ENCODE results near the gene RNF123. TPM values are rescaled to one million over a fixed set of nuclear protein-coding genes. Genes with fewer than 3 reads are reported as not detected.

The RNF123 gene
- total and polyA plus RNA-seq, 10 of the 15 experiments (the other 5 are each of a cell fraction or from before 2014, with no cell fraction given), result 4.2 to 31.5 (median 17.6) TPM

DNA sequence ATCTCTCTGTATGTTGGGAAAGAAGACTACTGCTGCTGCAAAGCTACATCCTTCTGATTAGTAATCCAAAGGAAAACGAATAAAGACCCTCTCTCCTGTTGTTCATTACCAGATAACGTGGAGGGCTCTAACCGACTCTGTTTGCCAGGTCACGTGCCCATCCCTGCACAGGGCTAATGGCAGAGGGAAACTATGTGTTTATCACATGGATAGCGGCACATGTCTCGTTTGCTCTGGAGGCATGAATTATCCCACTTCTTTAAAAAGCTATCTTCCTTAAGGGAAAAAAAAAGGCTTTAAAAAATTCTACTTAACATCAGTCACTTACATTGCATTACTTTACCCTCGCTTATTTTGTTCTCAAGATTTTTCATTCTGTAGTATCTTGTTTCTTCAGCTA, 48.1 kb upstream of the RNF123 start:
- Histone ChIP-seq H3K9ac (ENCODE audit: control insufficient read depth, insufficient read depth, low read length) (no peak overlapping the region), H3K79me2 (ENCODE audit: control insufficient read depth, insufficient read depth, low read length) (no peaks in the 10 kb centered on the region), H2AFZ (ENCODE audit: control insufficient read depth, low read depth, low read length) (no peak overlapping the region), H3K4me2 (ENCODE audit: control insufficient read depth, insufficient read depth) (no peak overlapping the region), H3K27me3 (replicated peaks in 1 of 2; ENCODE audit: control insufficient read depth in 2 of 2, insufficient read depth in 2 of 2, low read length in 1 of 2) (no peaks in the 10 kb centered on the region; a peak in 1 of 4 replicates), H3K4me3 (no peak overlapping the region), H4K20me1 (ENCODE audit: control insufficient read depth, insufficient read depth) (no peaks in the 10 kb centered on the region), H3K4me1 (ENCODE audit: control insufficient read depth, insufficient read depth, low read length) (no peaks in the 10 kb centered on the region), H3K27ac (ENCODE audit: control insufficient read depth, insufficient read depth) (no peak overlapping the region), H3K36me3 (ENCODE audit: control insufficient read depth in 2 of 2, insufficient read depth in 2 of 2, low read length in 1 of 2) (no peaks in the 10 kb centered on the region), H3K9me3 (replicated peaks; ENCODE audit: control insufficient read depth, insufficient read depth, low read length) (no peaks in the 10 kb centered on the region)
- ATAC-seq, result no peak
- CTCF ChIA-PET, result interaction anchor here (1.0 kb wide), 1 partner anchor 102 kb away, joined by 3 read pairs; no protein-coding TSS in a partner anchor
- TF ChIP-seq HDAC2 (IDR thresholded peaks at IDR 0.05) (no peak), CEBPB (IDR thresholded peaks at IDR 0.05; ENCODE audit: borderline replicate concordance in 1 of 2, low read depth in 2 of 2, low read length in 2 of 2) (no peak), HCFC1 (IDR thresholded peaks at IDR 0.05; ENCODE audit: low read length) (no peak), SREBF1 (IDR thresholded peaks at IDR 0.05; ENCODE audit: low read length) (no peak), SREBF2 (IDR thresholded peaks at IDR 0.05; ENCODE audit: low read length) (no peak), ATF7 (IDR thresholded peaks at IDR 0.05; ENCODE audit: low read depth) (no peak), MYB (IDR thresholded peaks at IDR 0.05; ENCODE audit: borderline replicate concordance, low read depth, low read length) (no peak), POLR2AphosphoS5 (IDR thresholded peaks at IDR 0.05; ENCODE audit: low read length) (no peak), CHD4 (IDR thresholded peaks at IDR 0.05) (no peak), POLR2AphosphoS2 (IDR thresholded peaks at IDR 0.05; ENCODE audit: low read depth, low read length) (no peak), BCL11A (IDR thresholded peaks at IDR 0.05; ENCODE audit: low read depth, low read length) (no peak), FOXK2 (IDR thresholded peaks at IDR 0.05) (no peak), BACH1 (IDR thresholded peaks at IDR 0.05; ENCODE audit: borderline replicate concordance) (no peak), EP300 (IDR thresholded peaks at IDR 0.05; ENCODE audit: borderline replicate concordance in 1 of 2, control insufficient read depth in 1 of 2, low read depth in 2 of 2, low read length in 2 of 2) (no peak), NRF1 (conservative IDR thresholded peaks at IDR 0.05; ENCODE audit: low read depth, low read length) (no peak), KDM1A (IDR thresholded peaks at IDR 0.05; ENCODE audit: borderline replicate concordance) (no peak), KLF5 (IDR thresholded peaks at IDR 0.05; ENCODE audit: partially characterized antibody) (no peak), NR2C2 (IDR thresholded peaks at IDR 0.05; ENCODE audit: borderline replicate concordance, control insufficient read depth, insufficient read length, low read depth) (no peak)
- TF ChIP-seq, protein P1, sequence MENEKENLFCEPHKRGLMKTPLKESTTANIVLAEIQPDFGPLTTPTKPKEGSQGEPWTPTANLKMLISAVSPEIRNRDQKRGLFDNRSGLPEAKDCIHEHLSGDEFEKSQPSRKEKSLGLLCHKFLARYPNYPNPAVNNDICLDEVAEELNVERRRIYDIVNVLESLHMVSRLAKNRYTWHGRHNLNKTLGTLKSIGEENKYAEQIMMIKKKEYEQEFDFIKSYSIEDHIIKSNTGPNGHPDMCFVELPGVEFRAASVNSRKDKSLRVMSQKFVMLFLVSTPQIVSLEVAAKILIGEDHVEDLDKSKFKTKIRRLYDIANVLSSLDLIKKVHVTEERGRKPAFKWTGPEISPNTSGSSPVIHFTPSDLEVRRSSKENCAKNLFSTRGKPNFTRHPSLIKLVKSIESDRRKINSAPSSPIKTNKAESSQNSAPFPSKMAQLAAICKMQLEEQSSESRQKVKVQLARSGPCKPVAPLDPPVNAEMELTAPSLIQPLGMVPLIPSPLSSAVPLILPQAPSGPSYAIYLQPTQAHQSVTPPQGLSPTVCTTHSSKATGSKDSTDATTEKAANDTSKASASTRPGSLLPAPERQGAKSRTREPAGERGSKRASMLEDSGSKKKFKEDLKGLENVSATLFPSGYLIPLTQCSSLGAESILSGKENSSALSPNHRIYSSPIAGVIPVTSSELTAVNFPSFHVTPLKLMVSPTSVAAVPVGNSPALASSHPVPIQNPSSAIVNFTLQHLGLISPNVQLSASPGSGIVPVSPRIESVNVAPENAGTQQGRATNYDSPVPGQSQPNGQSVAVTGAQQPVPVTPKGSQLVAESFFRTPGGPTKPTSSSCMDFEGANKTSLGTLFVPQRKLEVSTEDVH (IDR thresholded peaks at IDR 0.05; ENCODE audit: low read depth, partially characterized antibody), result no peak
- TF ChIP-seq, protein P2, sequence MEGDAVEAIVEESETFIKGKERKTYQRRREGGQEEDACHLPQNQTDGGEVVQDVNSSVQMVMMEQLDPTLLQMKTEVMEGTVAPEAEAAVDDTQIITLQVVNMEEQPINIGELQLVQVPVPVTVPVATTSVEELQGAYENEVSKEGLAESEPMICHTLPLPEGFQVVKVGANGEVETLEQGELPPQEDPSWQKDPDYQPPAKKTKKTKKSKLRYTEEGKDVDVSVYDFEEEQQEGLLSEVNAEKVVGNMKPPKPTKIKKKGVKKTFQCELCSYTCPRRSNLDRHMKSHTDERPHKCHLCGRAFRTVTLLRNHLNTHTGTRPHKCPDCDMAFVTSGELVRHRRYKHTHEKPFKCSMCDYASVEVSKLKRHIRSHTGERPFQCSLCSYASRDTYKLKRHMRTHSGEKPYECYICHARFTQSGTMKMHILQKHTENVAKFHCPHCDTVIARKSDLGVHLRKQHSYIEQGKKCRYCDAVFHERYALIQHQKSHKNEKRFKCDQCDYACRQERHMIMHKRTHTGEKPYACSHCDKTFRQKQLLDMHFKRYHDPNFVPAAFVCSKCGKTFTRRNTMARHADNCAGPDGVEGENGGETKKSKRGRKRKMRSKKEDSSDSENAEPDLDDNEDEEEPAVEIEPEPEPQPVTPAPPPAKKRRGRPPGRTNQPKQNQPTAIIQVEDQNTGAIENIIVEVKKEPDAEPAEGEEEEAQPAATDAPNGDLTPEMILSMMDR (IDR thresholded peaks at IDR 0.05 in 2 of 3, conservative IDR thresholded peaks at IDR 0.05 in 1 of 3; ENCODE audit: control insufficient read depth in 2 of 3, extremely low read depth in 1 of 3, insufficient read depth in 1 of 3, low read depth in 3 of 3, low read length in 3 of 3), result no peak
- WGBS (ENCODE audit: insufficient coverage, insufficient replicate concordance, low lambda C conversion rate, missing lambda C conversion rate), result 32% methylated on average over 7 of the region's 7 CpGs
- intact Hi-C loops (cut with micrococcal nuclease; ENCODE audit: unreplicated experiment) (no loop called here), in situ Hi-C loops (cut with MboI) (no loop called here)
- no peak for DNase-seq (ENCODE audit: low read depth, low spot score)
- SMC1A ChIA-PET (ENCODE audit: uncharacterized antibody, unreplicated experiment), result no interaction called here
- POLR2A ChIA-PET, result no interaction called here
- RAD21 ChIA-PET (ENCODE audit: unreplicated experiment), result no interaction called here
- no peak for FAIRE-seq
- no TSS peak for BruUV-seq (replicated peaks)
